ENCODE data around the gene AKR7A2. TPM values are rescaled to one million over a fixed set of nuclear protein-coding genes. Genes with fewer than 3 reads are reported as not detected.

Gene AKR7A2
- 67.2 and 77.4 TPM in 2 replicates for total RNA-seq

DNA sequence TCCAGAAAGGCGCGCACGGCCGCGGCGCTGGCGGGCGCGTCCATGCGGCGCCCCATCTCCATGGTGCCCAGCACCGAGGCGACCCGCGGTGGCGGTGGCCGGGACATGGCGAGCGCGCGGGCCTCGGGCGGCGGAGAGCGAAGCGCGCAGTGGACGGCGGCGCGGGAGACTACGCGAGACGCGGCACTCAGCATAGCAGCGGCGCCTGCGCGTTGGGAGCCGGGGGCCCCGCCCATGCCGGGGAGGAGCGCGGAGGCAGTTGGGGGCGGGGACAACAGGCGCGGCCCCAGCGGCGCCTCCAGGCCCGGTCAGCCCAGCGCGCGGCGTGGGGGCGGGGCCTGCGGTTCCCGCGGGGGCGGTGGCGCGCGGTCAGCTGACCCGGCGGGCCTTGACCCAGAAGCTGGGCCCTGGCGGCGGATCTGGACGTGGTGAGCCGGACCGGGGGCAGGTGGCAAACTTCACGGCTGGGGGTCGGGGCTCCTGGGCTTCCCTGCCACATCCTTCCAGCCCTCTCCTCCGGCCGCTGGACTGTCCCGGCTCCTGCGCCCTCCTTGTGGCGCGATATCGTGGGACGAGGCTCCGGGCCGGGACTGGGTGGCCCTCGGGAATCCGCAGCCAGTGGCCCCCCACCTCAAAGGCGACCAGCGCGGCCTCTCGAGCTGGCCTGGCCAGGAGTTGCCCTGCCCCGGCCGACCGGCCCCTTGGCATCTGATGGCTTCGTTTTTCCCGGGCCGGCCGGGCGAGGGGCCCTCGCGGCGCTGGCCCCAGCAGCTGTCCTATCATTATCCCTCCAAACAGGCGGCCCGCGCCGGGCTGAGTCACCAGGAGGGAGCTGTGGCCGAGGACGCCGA, at the start of gene AKR7A2, which contains the start of gene SLC66A1:
Gene AKR7A2, minus strand, starts transcription at position 214 of the 851 bp plus-strand sequence. Its CDS starts 20 bp downstream, at position 194.
Gene SLC66A1, plus strand, starts transcription at position 396 of the 851 bp plus-strand sequence. CDS start 5,352 bp downstream, outside the sequence.

DNA sequence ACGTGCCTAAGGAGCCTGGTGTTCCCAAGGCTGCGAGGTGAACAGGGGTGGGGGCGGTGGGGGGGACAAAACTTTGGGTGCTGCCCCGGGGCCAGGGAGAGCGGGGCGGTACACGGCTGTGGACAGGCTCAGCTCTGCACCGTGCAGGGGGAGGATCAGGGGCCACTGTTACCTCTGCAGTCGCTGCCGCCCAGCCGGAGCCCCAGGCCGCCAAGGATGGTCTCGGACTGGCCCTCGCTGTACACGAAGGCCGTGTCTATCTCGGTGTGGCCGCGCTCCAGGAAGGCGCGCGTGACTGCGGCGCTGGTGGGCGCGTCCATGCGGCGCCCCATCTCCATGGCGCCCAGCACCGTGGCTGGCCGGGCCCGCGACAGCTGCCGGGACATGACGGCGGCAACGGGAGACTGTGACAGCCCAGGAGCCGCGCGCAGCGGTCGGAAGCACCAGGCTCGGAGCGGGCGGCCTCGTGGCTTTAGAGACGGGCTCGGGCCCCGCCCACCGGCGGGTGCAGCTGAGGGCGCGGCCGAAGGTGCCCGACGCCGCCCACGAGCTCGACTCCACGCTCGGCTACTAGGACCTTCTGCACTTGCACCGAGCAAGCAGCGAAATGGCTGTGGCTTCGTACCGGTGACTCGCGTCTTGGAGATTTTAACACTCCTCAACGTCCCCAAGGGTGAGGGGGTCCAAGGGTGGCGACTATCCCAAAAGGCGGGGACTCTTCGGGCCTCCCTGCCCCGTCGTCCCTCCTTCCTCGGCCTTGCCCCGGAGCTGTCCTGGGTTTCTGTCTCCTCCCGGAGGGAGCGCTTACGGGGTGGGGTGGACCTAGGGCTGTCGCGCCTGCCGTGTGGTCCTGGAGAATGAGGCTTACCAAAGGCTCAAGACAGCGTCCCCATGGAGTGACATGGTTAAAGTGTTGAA, 23.4 kb downstream of the AKR7A2 start, which contains the start of gene AKR7A3:
Gene AKR7A3, minus strand, starts transcription at position 447 of the 918 bp plus-strand sequence. Its CDS starts 61 bp downstream, at position 386.

Other genes starting within 250 kb of the AKR7A2 start
- 64.7 and 70.2 TPM in 2 replicates for gene UBR4, start 101.9 kb downstream of the AKR7A2 start, total RNA-seq
- 57.5 and 67.3 TPM in 2 replicates for gene EMC1, start 60.6 kb downstream of the AKR7A2 start, total RNA-seq
- gene MRTO4, start 60.3 kb downstream of the AKR7A2 start, total RNA-seq = 41.9 and 45.6 TPM in 2 replicates
- 0.30 TPM in 1 of 2 replicates, not detected in the other for gene AKR7A3, start 23.4 kb downstream of the AKR7A2 start, total RNA-seq
- gene SLC66A1, start 182 bp upstream of the AKR7A2 start, total RNA-seq = 13.6 and 16.1 TPM in 2 replicates
- gene CAPZB, start 173.4 kb upstream of the AKR7A2 start, total RNA-seq = 107 and 118 TPM in 2 replicates